ENCODE data around the gene GPAT2. TPM values are rescaled to one million over a fixed set of nuclear protein-coding genes. Genes with fewer than 3 reads are reported as not detected.
"Not testable (repeated sequence)": the region's sequence is repeated elsewhere in the genome, so short reads cannot be mapped to it uniquely, and the experiment has no call there.

Gene GPAT2
- total and polyA plus RNA-seq, 3 experiments from 2014 or later, result 8.9 to 36.2 (median 33.6) TPM

- H3K27me3 Mint-ChIP-seq; H3K4me3 ChIP-seq (ENCODE audit: low read length); H3K27me3 ChIP-seq (ENCODE audit: insufficient read depth, low read length, poor library complexity, severe bottlenecking); DNase-seq; H3K9me3 ChIP-seq (ENCODE audit: low read length); POLR2A ChIA-PET; H3K36me3 Mint-ChIP-seq; H3K36me3 ChIP-seq (ENCODE audit: insufficient read depth, low read length); H3K4me3 Mint-ChIP-seq; H3K4me1 Mint-ChIP-seq; CTCF ChIA-PET; H3K4me1 ChIP-seq (ENCODE audit: insufficient read depth, low read length); H3K27ac ChIP-seq (ENCODE audit: low read depth, low read length); H3K9me3 Mint-ChIP-seq; H3K27ac Mint-ChIP-seq: not testable (repeated sequence)
These were observed 27.2 kb upstream of the GPAT2 start for GRCh38 chr2:96061901-96062300.

DNA sequence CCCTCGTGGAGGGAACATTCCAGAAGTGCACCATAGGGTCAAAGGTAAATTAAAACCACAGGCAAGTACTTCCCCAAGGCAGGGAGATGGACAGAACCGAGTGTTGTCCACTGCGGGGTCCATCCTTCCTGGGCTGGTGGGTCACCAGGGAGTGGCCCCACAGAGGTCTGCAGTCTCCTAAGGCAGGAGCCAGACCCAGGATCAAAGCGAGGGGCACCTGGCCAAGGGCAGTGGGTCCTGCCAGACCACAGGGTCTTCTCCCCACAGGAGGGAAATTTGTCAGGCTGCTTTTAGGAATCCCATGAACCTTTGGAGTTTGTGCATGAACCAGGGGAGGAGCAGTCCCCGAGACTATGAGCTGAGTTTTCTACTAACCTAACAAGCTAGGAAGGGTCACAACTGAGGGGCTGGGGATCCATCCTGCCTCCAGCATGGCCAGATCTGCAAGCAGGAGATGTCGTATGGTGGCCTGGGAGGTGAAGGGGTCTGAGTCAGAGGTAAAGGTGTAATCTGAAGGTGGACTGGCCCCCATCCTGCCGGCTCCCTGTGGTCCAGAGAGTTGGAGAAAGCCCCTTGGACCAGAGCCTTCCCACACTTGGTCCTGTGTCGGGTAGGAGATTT is 26.6 kb upstream of the GPAT2 start:
- H3K4me3 ChIP-seq (ENCODE audit: low read length); H3K4me3 Mint-ChIP-seq; H3K27me3 Mint-ChIP-seq; H3K9me3 Mint-ChIP-seq; H3K27ac ChIP-seq (ENCODE audit: low read depth, low read length); DNase-seq; H3K36me3 ChIP-seq (ENCODE audit: insufficient read depth, low read length); H3K4me1 Mint-ChIP-seq; CTCF ChIA-PET; H3K27me3 ChIP-seq (ENCODE audit: insufficient read depth, low read length, poor library complexity, severe bottlenecking); H3K4me1 ChIP-seq (ENCODE audit: insufficient read depth, low read length); H3K36me3 Mint-ChIP-seq; H3K9me3 ChIP-seq (ENCODE audit: low read length); POLR2A ChIA-PET: not testable (repeated sequence)
- H3K27ac Mint-ChIP-seq, result peak overlapping the region in 1 of 8 donors; percentile 37

DNA sequence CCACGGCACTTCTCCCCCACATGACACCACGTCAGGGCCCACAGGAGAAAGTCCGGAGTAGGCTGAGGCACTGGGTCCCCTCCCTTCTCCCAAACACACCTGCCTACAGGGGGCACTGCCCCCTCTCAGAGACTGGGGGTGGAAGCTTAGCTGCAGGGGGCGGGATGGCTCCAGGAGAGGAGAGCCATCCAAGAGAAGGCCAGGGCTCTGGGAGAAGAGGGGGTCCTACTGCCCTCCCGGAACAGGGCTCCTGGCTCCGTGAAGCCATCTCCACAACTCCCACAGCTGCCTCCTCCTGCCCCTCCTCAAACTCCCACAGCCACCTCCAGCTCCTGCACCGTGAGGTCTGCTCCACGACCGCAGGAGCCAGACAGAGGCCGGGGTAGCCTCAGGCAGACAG is 25.6 kb upstream of the GPAT2 start:
- H3K36me3 ChIP-seq (ENCODE audit: insufficient read depth, low read length); H3K27me3 Mint-ChIP-seq; H3K27ac Mint-ChIP-seq; H3K9me3 ChIP-seq (ENCODE audit: low read length); H3K9me3 Mint-ChIP-seq; CTCF ChIA-PET; H3K4me1 ChIP-seq (ENCODE audit: insufficient read depth, low read length); H3K27me3 ChIP-seq (ENCODE audit: insufficient read depth, low read length, poor library complexity, severe bottlenecking); H3K4me3 ChIP-seq (ENCODE audit: low read length); H3K4me1 Mint-ChIP-seq; H3K27ac ChIP-seq (ENCODE audit: low read depth, low read length); POLR2A ChIA-PET; H3K36me3 Mint-ChIP-seq; H3K4me3 Mint-ChIP-seq; DNase-seq: not testable (repeated sequence)

DNA sequence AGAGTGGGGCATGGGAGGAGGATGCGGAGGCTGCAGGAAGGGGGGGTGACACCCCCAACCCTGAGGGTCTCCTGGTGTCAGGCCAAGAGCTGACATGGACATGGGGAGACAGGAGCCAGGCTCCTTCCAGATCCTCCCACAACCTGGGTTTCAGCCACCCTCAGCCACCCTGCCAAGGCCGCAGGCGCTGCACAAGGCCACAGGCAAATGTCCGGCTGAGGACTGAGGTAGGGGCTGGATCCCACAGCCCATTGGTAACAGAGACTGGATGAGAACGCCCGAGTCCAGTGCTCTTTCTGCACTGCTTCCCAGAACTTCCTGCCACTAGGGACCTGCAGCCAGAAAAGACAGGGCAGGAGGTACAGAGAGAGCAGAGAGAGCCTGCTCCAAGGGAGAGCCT is 24.7 kb upstream of the GPAT2 start:
- not testable (repeated sequence) for H3K9me3 Mint-ChIP-seq, H3K27ac Mint-ChIP-seq

GRCh38 chr2:96055830-96056229 is 21.1 kb upstream of the GPAT2 start:
- H3K27ac Mint-ChIP-seq; H3K27ac ChIP-seq (ENCODE audit: low read depth, low read length); H3K9me3 ChIP-seq (ENCODE audit: low read length); H3K36me3 ChIP-seq (ENCODE audit: insufficient read depth, low read length); H3K27me3 ChIP-seq (ENCODE audit: insufficient read depth, low read length, poor library complexity, severe bottlenecking); H3K4me1 ChIP-seq (ENCODE audit: insufficient read depth, low read length); CTCF ChIA-PET; H3K4me1 Mint-ChIP-seq; H3K4me3 ChIP-seq (ENCODE audit: low read length); H3K27me3 Mint-ChIP-seq; POLR2A ChIA-PET; H3K36me3 Mint-ChIP-seq; H3K9me3 Mint-ChIP-seq; DNase-seq; H3K4me3 Mint-ChIP-seq: not testable (repeated sequence)

More for the DNA sequence above, 24.7 kb upstream of the GPAT2 start:
- H3K36me3 ChIP-seq (ENCODE audit: insufficient read depth, low read length); H3K4me1 ChIP-seq (ENCODE audit: insufficient read depth, low read length); H3K4me3 Mint-ChIP-seq; H3K9me3 ChIP-seq (ENCODE audit: low read length); POLR2A ChIA-PET; H3K36me3 Mint-ChIP-seq; H3K27ac ChIP-seq (ENCODE audit: low read depth, low read length); H3K27me3 Mint-ChIP-seq; DNase-seq; H3K4me3 ChIP-seq (ENCODE audit: low read length); H3K4me1 Mint-ChIP-seq; CTCF ChIA-PET; H3K27me3 ChIP-seq (ENCODE audit: insufficient read depth, low read length, poor library complexity, severe bottlenecking): not testable (repeated sequence)

- H3K27me3 ChIP-seq (ENCODE audit: insufficient read depth, low read length, poor library complexity, severe bottlenecking); DNase-seq; POLR2A ChIA-PET; H3K4me3 ChIP-seq (ENCODE audit: low read length); CTCF ChIA-PET; H3K36me3 Mint-ChIP-seq; H3K4me3 Mint-ChIP-seq; H3K4me1 ChIP-seq (ENCODE audit: insufficient read depth, low read length); H3K4me1 Mint-ChIP-seq; H3K27ac ChIP-seq (ENCODE audit: low read depth, low read length); H3K27ac Mint-ChIP-seq; H3K9me3 Mint-ChIP-seq; H3K27me3 Mint-ChIP-seq; H3K36me3 ChIP-seq (ENCODE audit: insufficient read depth, low read length); H3K9me3 ChIP-seq (ENCODE audit: low read length): not testable (repeated sequence)
These were observed 19.8 kb upstream of the GPAT2 start for GRCh38 chr2:96054537-96054936.

DNA sequence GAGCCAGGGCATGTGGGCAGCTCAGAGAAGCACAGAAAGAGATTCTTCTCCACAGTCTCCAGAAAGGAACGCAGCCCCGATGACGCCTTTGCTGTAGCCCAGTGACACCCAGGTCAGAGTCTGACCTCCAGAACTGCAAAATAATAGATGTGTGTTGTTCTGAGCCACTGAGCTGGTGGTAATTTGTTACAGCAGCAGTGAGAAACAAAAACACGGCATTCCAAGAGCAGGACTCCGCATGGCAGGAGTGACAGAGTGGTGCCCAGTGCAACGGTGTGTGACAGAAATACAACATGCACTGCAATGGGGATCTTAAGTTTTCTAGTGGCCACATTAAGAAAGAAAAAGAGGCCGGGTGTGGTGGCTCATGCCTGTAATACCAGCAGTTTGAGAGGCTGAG is 18.7 kb upstream of the GPAT2 start:
- H3K27me3 ChIP-seq (ENCODE audit: insufficient read depth, low read length, poor library complexity, severe bottlenecking); H3K9me3 ChIP-seq (ENCODE audit: low read length); H3K4me1 Mint-ChIP-seq; H3K4me1 ChIP-seq (ENCODE audit: insufficient read depth, low read length); H3K27ac ChIP-seq (ENCODE audit: low read depth, low read length); H3K27me3 Mint-ChIP-seq; H3K36me3 Mint-ChIP-seq; H3K4me3 ChIP-seq (ENCODE audit: low read length); CTCF ChIA-PET; H3K9me3 Mint-ChIP-seq; H3K27ac Mint-ChIP-seq; DNase-seq; POLR2A ChIA-PET; H3K4me3 Mint-ChIP-seq; H3K36me3 ChIP-seq (ENCODE audit: insufficient read depth, low read length): not testable (repeated sequence)

- H3K9me3 ChIP-seq (ENCODE audit: low read length); H3K27ac Mint-ChIP-seq; H3K27me3 Mint-ChIP-seq; H3K4me3 Mint-ChIP-seq; H3K36me3 ChIP-seq (ENCODE audit: insufficient read depth, low read length); H3K9me3 Mint-ChIP-seq; H3K4me3 ChIP-seq (ENCODE audit: low read length); H3K4me1 Mint-ChIP-seq; H3K27ac ChIP-seq (ENCODE audit: low read depth, low read length); H3K4me1 ChIP-seq (ENCODE audit: insufficient read depth, low read length); H3K36me3 Mint-ChIP-seq; POLR2A ChIA-PET; DNase-seq; H3K27me3 ChIP-seq (ENCODE audit: insufficient read depth, low read length, poor library complexity, severe bottlenecking); CTCF ChIA-PET: not testable (repeated sequence)
These were observed 17.9 kb upstream of the GPAT2 start for GRCh38 chr2:96052632-96053031.

GRCh38 chr2:96049917-96050262 is 15.2 kb upstream of the GPAT2 start:
- H3K9me3 ChIP-seq (ENCODE audit: low read length); H3K9me3 Mint-ChIP-seq; H3K36me3 Mint-ChIP-seq; H3K27me3 Mint-ChIP-seq; H3K4me1 Mint-ChIP-seq; H3K4me3 Mint-ChIP-seq; H3K27ac ChIP-seq (ENCODE audit: low read depth, low read length); CTCF ChIA-PET; H3K27me3 ChIP-seq (ENCODE audit: insufficient read depth, low read length, poor library complexity, severe bottlenecking); H3K4me1 ChIP-seq (ENCODE audit: insufficient read depth, low read length); DNase-seq; H3K36me3 ChIP-seq (ENCODE audit: insufficient read depth, low read length); H3K27ac Mint-ChIP-seq; H3K4me3 ChIP-seq (ENCODE audit: low read length); POLR2A ChIA-PET: not testable (repeated sequence)

All from CD8-positive, alpha-beta memory T cell (primary cell).